Stimulated activated CD4-positive, alpha-beta T cell treated with anti-CD3 and anti-CD28 coated beads, TNF-alpha, amount 100 ng/mL, for 1 hour (primary cell): Measurements from ENCODE around the gene TRIL.
A peak's percentile ranks its signal among the peaks of the same experiment; 100 is the strongest.

Source experiments
- DNase-seq, 3 donors: peaks; one replicate each; pipeline ENCODE4 v3.0.0-alpha.2; 2020; ENCODE audit warnings: low read depth in 3 of 3, low spot score in 1 of 3

Gene TRIL

DNA sequence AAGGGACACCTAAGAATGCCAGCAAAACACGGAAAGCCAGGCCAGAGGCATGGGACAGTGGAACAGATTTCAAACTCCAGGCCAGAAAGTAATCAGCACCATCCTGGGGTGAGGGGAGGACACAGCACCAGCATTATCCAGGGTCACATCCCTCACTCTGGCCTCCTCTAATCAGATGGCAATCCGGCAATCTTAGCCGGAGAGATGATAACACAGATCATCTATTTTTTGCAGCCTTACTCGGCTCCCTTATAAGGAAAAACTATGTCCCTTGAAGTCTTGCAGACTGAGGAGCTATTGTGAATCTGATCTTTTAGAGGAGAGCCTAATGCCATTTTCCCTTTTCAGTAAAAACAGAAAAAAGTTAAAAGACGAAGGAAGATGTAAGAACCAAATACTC lies 16.5 kb downstream of the TRIL start:
- DNase-seq: no peak

- no peak for DNase-seq
Observed at GRCh38 chr7:28940741-28941384, 17.3 kb downstream of the TRIL start.

GRCh38 chr7:28939844-28940544 lies 18.1 kb downstream of the TRIL start:
- DNase-seq: no peak

DNA sequence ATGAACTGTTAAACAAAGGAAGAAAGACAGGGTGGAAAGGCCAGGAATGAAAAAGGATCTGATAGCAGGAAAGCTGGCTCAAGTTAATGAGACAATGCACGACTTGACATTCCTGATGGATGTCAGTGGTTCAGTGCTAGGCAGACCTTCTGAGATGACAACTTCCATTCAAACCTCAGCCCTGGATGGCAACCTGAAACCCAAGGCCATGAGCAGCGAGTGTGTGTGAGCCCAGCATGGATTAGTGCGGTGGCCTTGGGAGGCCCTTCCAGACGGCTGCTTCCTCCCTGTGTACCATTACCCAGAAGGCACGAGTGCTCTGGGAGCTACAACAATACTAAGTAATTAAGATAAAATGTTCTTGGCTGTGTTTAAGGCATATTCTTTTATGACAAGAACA lies 18.8 kb downstream of the TRIL start:
- no peak for DNase-seq

GRCh38 chr7:28937619-28938018 lies 20.5 kb downstream of the TRIL start:
- DNase-seq: no peak

- no peak for DNase-seq
Observed at GRCh38 chr7:28937103-28937502, 21.0 kb downstream of the TRIL start.

- no peak for DNase-seq
Observed at GRCh38 chr7:28933846-28934320, 24.2 kb downstream of the TRIL start.

GRCh38 chr7:28931565-28931964 lies 26.6 kb downstream of the TRIL start:
- DNase-seq: no peak

DNA sequence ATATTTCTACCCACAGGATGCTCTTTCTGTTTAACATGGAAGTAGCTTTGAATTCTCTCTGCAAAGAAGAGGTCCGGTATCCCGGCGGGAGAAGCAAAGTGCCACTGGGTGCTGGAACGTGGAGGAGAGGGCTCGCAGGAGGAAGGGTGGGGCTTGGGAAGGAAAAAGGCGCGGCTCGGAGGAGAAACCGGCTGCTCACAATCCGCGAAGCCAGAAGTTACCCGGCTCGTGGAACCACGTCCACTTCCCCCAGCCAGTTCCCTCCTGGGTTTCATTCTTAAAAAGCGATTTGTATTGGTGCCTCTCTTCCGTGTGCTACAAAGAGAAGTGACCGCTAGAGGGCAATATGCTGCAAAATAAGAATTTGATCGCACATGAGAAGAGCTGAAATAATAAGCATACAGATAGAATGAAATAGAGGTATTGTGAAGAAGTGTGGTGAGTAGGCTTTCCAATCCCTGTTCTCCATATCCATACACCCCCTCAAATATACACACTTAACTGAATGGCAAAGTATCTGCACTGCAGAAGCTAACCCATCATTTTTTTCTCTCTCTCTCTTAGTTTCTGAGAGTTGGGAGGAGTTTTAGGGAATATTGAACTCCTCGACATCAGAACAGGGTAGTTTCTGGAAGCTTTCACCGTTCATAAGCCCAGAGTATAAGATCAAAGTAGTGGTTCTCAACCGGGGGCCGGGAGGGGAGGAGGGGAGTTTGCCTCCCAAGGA lies 31.1 kb downstream of the TRIL start:
- DNase-seq: peak in 1 of 3 donors; percentile 4

GRCh38 chr7:28922624-28923331 lies 35.4 kb downstream of the TRIL start:
- DNase-seq: peak in 1 of 3 donors; percentile 34

DNA sequence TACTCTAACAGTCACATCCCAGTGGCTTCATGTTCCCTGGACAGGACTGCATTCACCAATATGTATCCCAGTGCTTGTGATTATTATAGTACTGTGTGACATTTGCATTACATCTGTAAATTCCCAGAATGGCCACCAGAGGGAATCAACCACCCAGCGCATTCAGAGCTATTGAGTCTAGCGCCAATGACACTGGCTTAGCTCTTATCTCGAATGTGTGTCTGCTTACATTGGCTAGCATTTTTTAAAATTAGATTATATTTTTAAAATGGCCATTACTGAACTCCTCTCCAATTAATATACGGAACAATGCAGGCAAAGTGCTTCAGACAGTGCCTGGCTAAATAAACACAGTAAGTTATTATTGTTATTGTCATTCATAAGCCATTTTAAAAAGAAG lies 36.3 kb downstream of the TRIL start:
- DNase-seq: no peak

GRCh38 chr7:28920424-28920823 lies 37.7 kb downstream of the TRIL start:
- DNase-seq: no peak

DNA sequence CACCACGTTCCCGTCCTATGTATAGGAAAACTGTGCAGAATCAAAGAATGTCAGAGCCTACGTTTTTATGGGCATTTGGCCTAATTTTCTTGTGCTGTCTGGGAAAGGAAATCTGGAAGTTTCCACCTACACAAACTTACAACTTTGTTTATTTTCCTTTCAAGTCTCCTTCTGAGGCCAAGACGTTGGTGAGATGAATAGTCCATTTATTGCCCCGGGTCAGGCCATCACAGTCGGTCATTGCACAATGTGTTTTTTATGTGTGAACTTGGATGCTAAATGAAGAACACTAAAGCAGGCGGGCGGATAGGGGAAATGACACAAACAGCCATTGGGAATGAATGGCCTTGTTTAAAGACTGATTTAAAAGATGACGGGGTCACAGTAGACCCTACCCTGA lies 38.6 kb downstream of the TRIL start:
- DNase-seq: no peak

GRCh38 chr7:28908775-28909174 lies 49.4 kb downstream of the TRIL start:
- DNase-seq: no peak

DNA sequence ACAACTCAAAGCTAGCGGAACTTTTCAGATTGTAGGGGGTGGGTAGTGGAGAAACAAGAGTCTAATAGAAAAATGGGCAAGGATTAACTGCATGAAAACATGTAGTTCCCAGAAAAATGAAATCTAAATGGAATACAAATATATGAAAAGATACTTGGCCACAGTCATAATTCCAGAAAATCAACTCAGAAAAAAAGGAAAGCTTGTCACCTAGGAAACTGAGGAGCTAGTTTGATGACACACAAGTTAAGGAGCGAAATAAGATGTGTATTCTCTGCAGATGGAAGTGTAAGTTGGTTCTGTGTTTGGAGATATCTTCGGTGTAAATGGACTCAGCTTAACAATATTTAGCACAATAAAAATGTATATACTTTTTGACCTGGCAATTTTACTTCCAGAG lies 52.7 kb downstream of the TRIL start:
- DNase-seq: no peak

GRCh38 chr7:28904578-28905048 lies 53.5 kb downstream of the TRIL start:
- DNase-seq: no peak

DNA sequence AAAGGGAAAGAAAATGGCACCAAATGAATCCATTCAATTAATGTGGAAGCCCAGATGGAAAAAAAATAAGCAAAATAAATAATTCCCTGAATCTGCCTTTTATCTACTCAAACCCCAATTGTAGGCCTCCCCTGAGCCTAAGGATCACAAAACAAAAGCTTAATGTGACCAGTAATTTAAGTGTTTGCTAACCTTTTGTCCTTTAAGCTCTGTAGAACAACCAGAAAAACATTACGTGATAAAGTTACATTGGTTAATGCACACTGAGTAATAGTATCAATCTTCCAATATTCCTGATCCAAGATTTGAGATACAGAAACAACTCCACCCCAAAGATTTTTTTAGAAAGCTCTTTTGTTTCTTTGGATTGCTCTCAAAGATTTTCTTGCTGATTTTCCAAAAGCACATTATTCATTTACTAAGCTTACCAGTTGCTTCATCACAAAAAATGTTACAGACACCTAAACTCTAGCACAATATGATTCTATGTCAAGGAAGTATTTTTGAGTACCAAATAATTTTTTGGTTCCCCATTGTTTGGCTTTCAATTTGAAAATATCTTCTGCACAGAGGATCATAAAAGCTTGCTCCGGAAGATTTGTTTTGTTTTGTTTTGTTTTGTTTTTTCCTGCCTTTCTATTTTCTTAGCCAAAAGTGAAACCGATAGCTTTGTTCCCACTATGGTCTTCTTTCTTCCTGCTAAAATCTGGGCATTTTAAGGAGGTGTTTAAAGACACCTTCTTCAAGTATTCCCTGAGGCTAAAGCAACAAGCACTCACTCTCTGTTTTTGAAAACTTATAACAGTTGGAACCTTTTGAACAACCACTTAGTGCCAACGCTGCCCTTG lies 54.2 kb downstream of the TRIL start:
- DNase-seq: no peak
